Measurements from ENCODE around the gene PWP2. TPM values are rescaled to one million over a fixed set of nuclear protein-coding genes. Genes with fewer than 3 reads are reported as not detected.

The PWP2 gene
- 7.0 and 7.8 TPM in 2 replicates for total RNA-seq

DNA sequence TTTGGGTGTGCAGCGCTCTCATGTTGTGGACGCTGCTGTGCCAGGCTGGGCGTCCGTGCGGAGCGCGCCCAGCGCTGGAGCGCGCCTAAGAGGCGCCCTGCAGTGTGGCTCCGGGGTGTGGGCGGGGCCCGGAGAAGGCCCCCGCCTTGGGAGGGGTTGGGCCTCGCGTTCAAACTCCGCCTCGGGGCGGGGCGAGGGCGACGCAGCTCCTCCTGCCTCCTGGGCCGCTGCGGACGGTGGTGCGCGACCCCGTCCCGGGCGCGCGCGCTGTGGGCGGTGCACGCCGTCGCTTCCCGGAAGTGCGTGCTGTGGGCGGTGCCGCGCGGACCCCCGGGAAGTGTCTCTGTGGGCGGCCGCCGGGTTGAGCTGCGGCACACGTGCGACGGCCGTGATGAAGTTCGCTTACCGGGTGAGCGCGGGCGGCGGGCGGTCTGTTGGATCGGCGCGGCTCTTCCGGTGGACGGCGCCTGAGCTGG, at the start of gene PWP2:
PWP2 (plus strand) TSS at position 374 of the 476 bp plus-strand sequence; CDS start at position 392, 18 bp downstream.

Other genes starting within 250 kb of the PWP2 start
- gene AGPAT3, start 242.2 kb upstream of the PWP2 start, total RNA-seq, result 28.3 and 34.8 TPM in 2 replicates
- 13.4 and 14.7 TPM in 2 replicates for gene TRAPPC10, start 95.1 kb upstream of the PWP2 start, total RNA-seq
- 5.1 and 8.4 TPM in 2 replicates for gene GATD3, start 26.3 kb downstream of the PWP2 start, total RNA-seq
- 0.32 and 0.54 TPM in 2 replicates for gene ICOSLG, start 133.5 kb downstream of the PWP2 start, total RNA-seq
- gene DNMT3L, start 154.5 kb downstream of the PWP2 start, total RNA-seq, result not detected in 2 replicates
- gene AIRE, start 178.5 kb downstream of the PWP2 start, total RNA-seq, result not detected in 2 replicates
- 225 and 255 TPM in 2 replicates for gene PFKL, start 192.7 kb downstream of the PWP2 start, total RNA-seq
- 14.4 and 19.5 TPM in 2 replicates for gene CFAP410, start 232.0 kb downstream of the PWP2 start, total RNA-seq
- gene TRPM2, start 246.2 kb downstream of the PWP2 start, total RNA-seq, result not detected in 2 replicates